Calu3 (cell line): ENCODE data around the gene MON2. TPM values are rescaled to one million over a fixed set of nuclear protein-coding genes. Genes with fewer than 3 reads are reported as not detected.
A peak's percentile ranks its signal among the peaks of the same experiment; 100 is the strongest.

Experiments used
- BruUV-seq: library from RNA; stranded (reverse); fragments of 400-500 nt; replicated peaks from 2 replicates; lab custom pipeline; 2021; lab: Mats Ljungman, UMichigan
- CTCF ChIA-PET: fragments of 300-600 bp; sonication (Branson Sonifier 250); formaldehyde crosslinking; loops from one replicate; lab custom pipeline; 2022; ENCODE audit warnings: antibody characterized with exemption; lab: Charles Lee
- DNase-seq: peaks from one replicate; pipeline ENCODE4 v3.0.0; 2022
- H3K27ac Mint-ChIP-seq: one replicate; pipeline ENCODE4 v1.8.0; 2022; ENCODE audit warnings: mixed read lengths; ENCODE audit not compliant: unreplicated experiment
- H3K27me3 Mint-ChIP-seq: one replicate; pipeline ENCODE4 v1.8.0; 2022; ENCODE audit warnings: mixed read lengths; ENCODE audit not compliant: unreplicated experiment
- H3K36me3 Mint-ChIP-seq: one replicate; pipeline ENCODE4 v1.8.0; 2022; ENCODE audit warnings: mild to moderate bottlenecking, moderate library complexity, mixed read lengths; ENCODE audit not compliant: insufficient read depth, unreplicated experiment
- H3K4me1 Mint-ChIP-seq: one replicate; pipeline ENCODE4 v1.8.0; 2022; ENCODE audit warnings: mild to moderate bottlenecking, low read depth, mixed read lengths; ENCODE audit not compliant: unreplicated experiment
- H3K4me3 Mint-ChIP-seq: one replicate; pipeline ENCODE4 v1.8.0; 2022; ENCODE audit warnings: mild to moderate bottlenecking, low read depth, moderate library complexity, mixed read lengths; ENCODE audit not compliant: unreplicated experiment
- H3K9me3 Mint-ChIP-seq: one replicate; pipeline ENCODE4 v1.8.0; 2022; ENCODE audit warnings: low read depth, mixed read lengths; ENCODE audit not compliant: unreplicated experiment
- intact Hi-C: fragments of 100-400 bp; cut with micrococcal nuclease; formaldehyde crosslinking; loops from one replicate; pipeline ENCODE4 v1.10.0; 2022; ENCODE audit not compliant: unreplicated experiment
- total RNA-seq: library from RNA; stranded (reverse); gene quantifications from 2 replicates; pipeline ENCODE4 v1.2.3, GENCODE V29; 2022
- TF ChIP-seq, protein P1 (sequence below): fragments of 200-600 bp; IDR thresholded peaks from one replicate; pipeline ENCODE4 v1.8.0; 2022; ENCODE audit warnings: antibody characterized with exemption; ENCODE audit not compliant: unreplicated experiment

The MON2 gene
- total RNA-seq, 1 experiment from 2014 or later = 46.7 TPM

DNA sequence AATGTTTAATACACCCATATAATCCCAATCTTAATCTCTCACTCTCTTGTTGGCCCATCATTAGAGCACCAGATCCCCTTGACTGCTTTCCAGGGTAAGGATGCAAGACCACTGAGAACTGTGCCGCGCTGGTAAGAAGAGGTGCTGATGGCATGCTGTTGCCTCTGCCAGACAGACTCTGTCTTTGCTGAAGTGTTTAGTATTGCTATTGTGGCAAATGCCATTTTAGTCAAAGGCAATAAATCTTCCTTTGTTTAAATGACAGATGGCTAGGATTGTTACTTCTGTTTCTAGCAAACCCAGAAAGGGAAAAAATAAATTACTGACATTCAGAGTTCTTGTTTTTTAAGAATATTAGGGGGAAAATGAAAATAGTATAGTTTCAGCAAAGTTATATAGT, 152.3 kb downstream of the MON2 start:
- Mint-ChIP-seq H3K27ac (no peak overlapping the region), H3K4me3 (no peak overlapping the region), H3K36me3 (peaks cover 10% of the 10 kb centered on the region), H3K27me3 (no peaks in the 10 kb centered on the region), H3K9me3 (no peaks in the 10 kb centered on the region), H3K4me1 (peaks cover 22% of the 10 kb centered on the region)
- DNase-seq = no peak
- CTCF ChIA-PET = interaction anchor here (0.5 to 1.4 kb wide), 4 partner anchors 9 to 430 kb away, joined by 3 to 6 read pairs (median 4); no protein-coding TSS in a partner anchor
- TF ChIP-seq, protein P1, sequence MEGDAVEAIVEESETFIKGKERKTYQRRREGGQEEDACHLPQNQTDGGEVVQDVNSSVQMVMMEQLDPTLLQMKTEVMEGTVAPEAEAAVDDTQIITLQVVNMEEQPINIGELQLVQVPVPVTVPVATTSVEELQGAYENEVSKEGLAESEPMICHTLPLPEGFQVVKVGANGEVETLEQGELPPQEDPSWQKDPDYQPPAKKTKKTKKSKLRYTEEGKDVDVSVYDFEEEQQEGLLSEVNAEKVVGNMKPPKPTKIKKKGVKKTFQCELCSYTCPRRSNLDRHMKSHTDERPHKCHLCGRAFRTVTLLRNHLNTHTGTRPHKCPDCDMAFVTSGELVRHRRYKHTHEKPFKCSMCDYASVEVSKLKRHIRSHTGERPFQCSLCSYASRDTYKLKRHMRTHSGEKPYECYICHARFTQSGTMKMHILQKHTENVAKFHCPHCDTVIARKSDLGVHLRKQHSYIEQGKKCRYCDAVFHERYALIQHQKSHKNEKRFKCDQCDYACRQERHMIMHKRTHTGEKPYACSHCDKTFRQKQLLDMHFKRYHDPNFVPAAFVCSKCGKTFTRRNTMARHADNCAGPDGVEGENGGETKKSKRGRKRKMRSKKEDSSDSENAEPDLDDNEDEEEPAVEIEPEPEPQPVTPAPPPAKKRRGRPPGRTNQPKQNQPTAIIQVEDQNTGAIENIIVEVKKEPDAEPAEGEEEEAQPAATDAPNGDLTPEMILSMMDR = no peak
- intact Hi-C loops = no loop called here
- BruUV-seq = TSS peak; percentile 6

DNA sequence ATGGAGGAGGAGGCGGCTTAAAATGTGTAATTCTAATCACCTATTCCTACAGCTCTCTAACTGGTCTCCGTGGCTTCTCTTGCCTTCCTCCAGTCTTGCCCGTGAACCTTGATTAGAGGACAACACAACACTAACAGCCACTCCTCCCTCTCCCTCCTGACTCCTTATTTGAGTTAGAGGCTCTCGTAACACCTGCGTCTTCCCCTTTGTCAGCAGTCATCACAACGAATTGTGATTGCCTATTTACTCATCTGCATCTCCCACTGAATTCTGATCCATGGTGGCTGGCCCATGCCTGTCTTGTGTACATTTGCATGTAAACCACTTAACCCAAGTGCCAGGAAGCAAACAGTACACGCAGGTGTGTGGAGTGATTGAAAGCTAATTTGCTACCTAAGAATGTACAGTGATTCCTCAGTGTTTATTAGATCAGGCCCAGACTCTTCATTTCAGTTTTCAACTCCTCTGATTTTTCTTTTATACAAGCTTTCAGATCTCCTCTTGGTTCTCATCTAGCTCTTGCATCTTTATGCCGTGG, 154.5 kb downstream of the MON2 start:
- no peak overlapping the region for H3K4me3 Mint-ChIP-seq
- H3K36me3 Mint-ChIP-seq = peaks cover 10% of the 10 kb centered on the region
- H3K27me3 Mint-ChIP-seq = no peaks in the 10 kb centered on the region
- no TSS peak for BruUV-seq
- no peaks in the 10 kb centered on the region for H3K9me3 Mint-ChIP-seq
- no peak for DNase-seq
- TF ChIP-seq, protein P1 = no peak
- H3K27ac Mint-ChIP-seq = no peak overlapping the region
- peaks cover 22% of the 10 kb centered on the region for H3K4me1 Mint-ChIP-seq
- intact Hi-C loops = no loop called here
- CTCF ChIA-PET = interaction anchor here (0.7 kb wide), 1 partner anchor 59 kb away, joined by 3 read pairs; no protein-coding TSS in a partner anchor

DNA sequence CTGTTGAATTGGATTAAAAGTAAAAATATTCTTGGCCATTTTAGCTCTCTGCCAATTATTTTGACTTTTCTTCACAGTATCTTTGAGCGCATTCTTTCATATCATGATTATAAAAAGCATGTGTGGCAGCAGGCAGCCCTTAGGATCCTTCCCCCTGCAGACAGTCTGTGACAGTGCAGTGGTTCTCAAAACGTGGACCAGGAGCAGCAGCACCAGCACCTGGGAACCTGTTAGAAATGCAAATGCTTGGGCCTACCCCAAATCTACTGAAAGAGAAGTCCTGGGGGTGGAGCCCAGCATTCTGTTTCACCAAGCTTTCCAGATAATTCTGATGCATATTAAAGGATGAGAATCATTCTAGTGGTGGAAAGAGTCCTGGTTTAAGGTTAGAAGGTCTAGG, 155.6 kb downstream of the MON2 start:
- no peak for DNase-seq
- TF ChIP-seq, protein P1 = no peak
- BruUV-seq = no TSS peak
- peaks cover 22% of the 10 kb centered on the region for H3K4me1 Mint-ChIP-seq
- no peak overlapping the region for H3K4me3 Mint-ChIP-seq
- CTCF ChIA-PET = no interaction called here
- no peaks in the 10 kb centered on the region for H3K9me3 Mint-ChIP-seq
- intact Hi-C loops = no loop called here
- H3K27me3 Mint-ChIP-seq = no peaks in the 10 kb centered on the region
- H3K27ac Mint-ChIP-seq = peak overlapping the region; percentile 35
- peaks cover 5% of the 10 kb centered on the region for H3K36me3 Mint-ChIP-seq

DNA sequence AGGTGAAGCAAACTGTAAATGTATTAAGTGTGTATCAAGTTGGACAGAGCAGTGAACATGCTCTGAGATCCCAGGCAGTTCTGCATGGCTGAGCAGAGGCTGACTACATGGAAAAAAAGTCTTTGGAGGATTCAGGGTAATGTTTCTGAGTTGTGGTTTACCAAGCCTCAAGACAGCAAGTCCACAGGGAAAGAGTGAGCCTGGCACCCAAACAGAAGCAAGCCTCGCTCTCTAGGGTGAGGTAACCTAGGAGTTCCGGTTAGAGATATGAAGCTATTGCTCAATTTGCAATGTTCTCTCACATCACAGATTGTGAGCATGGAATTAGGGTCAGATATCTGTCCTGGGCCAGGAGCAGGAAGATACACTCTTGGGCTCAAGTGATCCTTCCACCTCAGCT, 158.6 kb downstream of the MON2 start:
- TF ChIP-seq, protein P1 = no peak
- Mint-ChIP-seq H3K9me3 (no peaks in the 10 kb centered on the region), H3K4me3 (no peak overlapping the region), H3K36me3 (no peaks in the 10 kb centered on the region), H3K27me3 (no peaks in the 10 kb centered on the region), H3K4me1 (peaks cover 1% of the 10 kb centered on the region), H3K27ac (no peak overlapping the region)
- no peak for DNase-seq
- intact Hi-C loops = no loop called here
- no TSS peak for BruUV-seq
- CTCF ChIA-PET = interaction anchor here (0.6 kb wide), 1 partner anchor 350 kb away, joined by 5 read pairs; no protein-coding TSS in a partner anchor
